GM12892 (cell line): ENCODE results near the gene OR9A2.

Source experiments
- POLR2A ChIP-seq: IDR thresholded peaks from 2 replicates; pipeline ENCODE4 v1.6.1; 2011; ENCODE audit warnings: low read depth, low read length, control low read depth
- POLR2AphosphoS5 ChIP-seq: IDR thresholded peaks from 2 replicates; pipeline ENCODE4 v1.6.1; 2011; ENCODE audit warnings: low read depth, low read length, control low read depth
- TAF1 ChIP-seq: IDR thresholded peaks from 2 replicates; pipeline ENCODE4 v1.6.1; 2011; ENCODE audit warnings: low read depth, mild to moderate bottlenecking, control low read depth, low read length, borderline replicate concordance

DNA sequence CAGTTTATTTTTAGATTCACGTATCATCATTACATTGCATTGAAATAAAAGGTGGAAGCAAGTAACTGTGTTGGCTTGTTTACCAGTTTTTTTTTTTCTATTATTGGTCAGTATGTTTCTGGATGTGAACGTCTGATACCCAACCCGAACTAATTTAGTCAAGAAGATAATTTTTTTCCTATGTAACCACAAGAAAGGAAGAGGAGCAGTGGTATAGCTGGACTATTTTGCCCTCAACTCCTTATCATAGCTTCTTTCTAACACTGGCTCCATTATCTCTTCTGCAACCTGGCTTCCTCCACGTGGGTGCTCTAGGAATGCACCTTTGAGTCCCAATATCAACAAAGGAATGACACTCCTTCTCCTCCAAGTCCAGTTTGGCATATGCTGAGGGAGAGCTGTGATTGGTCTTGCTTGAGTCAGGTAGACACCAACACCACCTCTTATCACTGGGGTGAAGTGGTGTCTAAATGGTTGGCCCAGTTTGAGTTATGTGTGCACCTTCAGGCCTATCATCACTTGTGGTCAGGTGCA is 29.4 kb downstream of the OR9A2 start:
- no peak for TF ChIP-seq POLR2AphosphoS5
- no peak for TF ChIP-seq POLR2A
- TF ChIP-seq TAF1 = no peak
